HG03060 (cell line): Measurements from ENCODE around the gene RTF2.

Source experiments
- ATAC-seq: cut with Tn5 transposase; IDR thresholded peaks from one replicate; pipeline ENCODE4 v1.9.1; 2021; ENCODE audit warnings: low read depth, moderate number of reproducible peaks; ENCODE audit not compliant: unreplicated experiment

Gene RTF2

DNA sequence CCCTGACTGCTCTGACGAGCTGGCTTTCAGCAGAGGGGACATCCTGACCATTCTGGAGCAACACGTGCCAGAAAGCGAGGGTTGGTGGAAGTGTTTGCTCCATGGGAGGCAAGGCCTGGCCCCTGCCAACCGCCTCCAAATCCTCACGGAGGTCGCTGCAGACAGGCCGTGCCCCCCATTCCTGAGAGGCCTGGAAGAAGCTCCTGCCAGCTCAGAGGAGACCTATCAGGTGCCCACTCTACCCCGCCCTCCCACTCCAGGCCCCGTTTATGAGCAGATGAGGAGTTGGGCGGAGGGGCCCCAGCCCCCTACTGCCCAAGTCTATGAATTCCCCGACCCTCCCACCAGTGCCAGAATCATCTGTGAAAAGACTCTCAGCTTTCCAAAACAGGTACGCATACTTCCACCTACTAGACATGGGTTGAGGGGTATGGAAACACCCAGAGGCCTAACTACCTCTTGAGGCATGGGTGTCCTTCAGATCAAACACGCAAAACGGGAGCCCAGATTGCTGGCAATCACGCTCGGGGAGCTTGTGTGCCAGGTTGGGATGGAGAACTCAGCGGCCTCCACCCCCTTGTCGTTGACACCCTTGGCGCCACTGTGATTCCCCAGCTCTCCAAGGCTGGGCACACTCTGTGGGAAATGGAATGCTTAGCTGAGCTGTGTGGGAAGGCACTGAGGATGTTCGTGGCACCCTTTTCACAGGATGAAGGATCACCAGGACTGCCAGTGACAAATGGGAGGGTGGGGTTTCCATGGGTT, 31.0 kb upstream of the RTF2 start:
- no peak for ATAC-seq

DNA sequence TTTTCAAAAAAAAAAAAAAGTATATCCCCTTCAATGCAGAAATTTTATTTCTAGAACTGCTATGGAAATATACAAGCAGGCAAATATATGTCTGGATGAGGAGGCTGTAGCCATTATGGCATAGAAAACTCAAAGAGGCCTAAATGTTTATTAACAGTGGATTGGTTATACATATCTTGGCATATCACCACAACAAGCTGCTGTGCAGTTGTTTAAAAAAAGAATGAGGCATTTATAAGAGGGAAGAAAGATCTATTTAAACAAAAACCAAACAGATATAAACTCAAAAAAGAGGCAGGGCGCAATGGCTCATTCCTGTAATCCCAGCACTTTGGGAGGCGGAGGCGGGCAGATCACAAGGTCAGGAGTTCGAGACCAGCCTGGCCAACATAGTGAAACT, 30.1 kb upstream of the RTF2 start:
- ATAC-seq = no peak

DNA sequence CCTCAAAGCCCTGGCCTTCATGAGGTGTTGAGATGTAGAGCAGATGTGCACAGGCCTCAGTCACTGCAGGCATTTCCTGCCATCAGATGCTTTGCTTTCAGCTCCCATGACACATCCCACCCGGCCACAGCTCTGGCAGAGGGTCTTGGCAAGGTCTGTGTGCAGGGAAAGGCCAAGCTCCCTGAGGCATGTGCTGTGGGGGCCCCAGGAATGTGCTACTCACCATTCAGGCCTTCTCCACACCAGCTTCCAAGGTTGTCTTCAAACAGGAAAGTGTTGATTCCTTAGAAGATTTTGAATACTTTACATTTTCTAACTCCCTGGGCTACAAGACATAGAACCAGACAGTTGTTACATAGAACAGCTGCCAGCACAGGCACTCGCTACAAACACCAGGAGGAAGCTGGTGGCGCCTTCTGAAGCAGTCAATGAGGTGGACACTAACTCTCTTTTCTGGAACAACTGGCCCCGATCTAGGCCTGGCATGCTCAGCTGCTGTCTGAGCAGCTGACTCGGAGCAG, 28.6 kb upstream of the RTF2 start:
- no peak for ATAC-seq

DNA sequence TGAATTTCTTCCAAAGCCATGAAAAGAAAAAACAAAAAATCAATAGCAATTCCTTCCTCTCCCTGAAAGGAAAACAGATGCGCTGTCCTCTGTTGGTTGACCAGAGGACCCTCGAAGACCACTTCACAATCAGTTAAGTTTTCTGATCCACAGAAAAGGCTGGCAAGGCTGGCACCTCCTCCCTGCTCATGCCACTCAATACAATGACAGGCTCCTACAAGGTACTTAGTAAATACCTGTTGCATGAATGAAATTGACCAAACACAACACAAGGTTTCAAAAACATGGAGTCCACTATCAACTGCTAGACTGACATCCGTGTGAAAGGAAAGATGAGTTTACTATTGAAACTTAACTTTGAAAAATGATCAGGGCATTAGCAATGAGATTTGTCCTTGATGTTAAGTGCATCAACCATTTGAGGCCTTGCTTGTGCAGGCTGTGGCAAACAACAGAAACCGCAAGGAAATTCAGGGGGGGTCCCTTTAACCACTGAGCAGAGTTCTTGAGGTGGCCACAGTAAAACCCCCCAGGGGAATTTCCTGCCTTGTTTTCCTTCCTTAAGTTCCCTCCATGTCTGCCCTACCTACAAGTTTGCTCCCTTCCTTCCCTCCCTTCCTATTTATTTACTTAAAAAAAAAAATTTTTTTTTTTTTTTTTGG, 27.9 kb upstream of the RTF2 start:
- ATAC-seq = no peak

- ATAC-seq = no peak
Measured at GRCh38 chr20:56442389-56443365, 25.8 kb upstream of the RTF2 start.

DNA sequence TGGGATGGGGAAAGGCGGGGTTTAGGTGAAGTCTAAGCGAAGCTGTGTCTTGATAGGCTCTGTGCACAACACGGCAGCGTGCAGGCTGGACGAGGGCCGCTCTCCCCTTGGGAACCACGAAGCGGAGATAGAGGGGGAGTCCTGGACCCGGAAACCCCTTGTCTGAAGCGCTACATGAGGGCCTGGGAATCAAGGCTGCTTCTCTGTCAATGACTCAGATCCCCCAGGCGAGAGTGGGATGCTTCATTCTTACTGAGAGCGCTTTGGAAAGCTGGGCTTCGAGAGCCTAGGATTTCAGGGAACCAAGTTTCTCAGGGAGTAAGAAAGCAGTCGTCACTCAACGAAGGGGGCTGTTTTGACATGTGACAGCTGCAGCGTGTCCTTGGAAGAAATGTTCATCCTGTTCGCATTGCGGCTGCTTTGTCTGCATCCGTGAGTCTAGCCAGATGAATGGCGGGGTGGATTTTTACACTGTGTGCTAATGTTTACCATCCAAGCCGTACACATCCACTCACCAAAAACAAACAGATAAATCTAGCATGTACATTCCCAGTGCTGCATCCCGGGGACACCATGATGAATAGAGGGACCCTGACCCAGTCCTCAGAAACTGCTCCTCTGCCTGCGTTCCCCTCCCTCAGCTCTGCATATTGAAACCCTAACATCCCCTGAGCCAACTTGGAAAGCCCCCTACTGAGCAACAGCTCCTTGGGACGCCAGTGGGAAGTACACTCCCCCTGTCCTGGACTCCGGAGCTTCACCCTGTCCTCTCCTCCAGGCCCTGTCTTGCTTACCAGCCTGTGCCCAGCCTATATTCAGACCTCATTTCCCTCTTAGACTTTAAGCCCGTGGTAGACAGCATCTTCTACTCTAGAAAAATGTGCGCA, 24.5 kb upstream of the RTF2 start:
- ATAC-seq = no peak

DNA sequence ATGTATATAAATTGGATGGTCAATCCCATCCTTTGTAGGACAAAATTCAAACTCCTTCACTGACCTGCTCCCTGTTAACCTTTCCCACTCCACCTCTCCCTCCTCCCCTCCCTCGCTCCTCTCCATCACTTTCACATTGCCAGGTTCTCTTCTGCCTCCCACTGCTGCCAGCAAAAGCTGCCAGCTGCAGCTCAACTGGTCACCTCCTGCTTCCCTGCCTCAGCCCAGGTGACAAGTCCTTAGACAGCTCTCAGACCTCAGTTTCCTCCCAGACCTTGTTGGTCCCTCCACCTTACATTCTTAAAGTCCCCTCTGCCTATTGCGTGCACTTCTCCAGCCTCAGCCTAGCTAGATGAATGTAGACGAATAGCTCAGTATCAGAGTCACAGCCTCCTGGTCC, 23.3 kb upstream of the RTF2 start:
- no peak for ATAC-seq

DNA sequence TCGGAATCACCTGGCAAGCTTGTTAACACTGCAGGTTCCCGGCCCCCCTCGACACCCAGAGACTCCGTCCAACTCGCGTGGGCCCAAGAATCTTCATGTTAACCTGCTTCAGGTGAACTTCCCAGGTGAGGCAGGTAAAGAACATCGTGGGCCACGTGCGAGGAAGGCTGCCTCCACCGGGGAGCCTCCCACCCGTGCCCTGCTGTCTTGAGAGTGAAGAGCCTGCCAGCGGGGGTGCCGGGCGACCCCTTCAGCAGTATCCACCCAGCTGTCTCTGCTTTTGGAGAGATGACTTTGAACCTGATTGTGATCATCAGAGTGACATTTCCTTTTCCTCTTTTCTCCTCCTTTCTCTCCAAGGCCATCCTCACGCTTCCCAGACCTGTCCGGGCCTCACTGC, 22.9 kb upstream of the RTF2 start:
- no peak for ATAC-seq

GRCh38 chr20:56447227-56447626, 21.2 kb upstream of the RTF2 start:
- ATAC-seq = no peak

- no peak for ATAC-seq
Measured at GRCh38 chr20:56449459-56449858, 19.0 kb upstream of the RTF2 start.

DNA sequence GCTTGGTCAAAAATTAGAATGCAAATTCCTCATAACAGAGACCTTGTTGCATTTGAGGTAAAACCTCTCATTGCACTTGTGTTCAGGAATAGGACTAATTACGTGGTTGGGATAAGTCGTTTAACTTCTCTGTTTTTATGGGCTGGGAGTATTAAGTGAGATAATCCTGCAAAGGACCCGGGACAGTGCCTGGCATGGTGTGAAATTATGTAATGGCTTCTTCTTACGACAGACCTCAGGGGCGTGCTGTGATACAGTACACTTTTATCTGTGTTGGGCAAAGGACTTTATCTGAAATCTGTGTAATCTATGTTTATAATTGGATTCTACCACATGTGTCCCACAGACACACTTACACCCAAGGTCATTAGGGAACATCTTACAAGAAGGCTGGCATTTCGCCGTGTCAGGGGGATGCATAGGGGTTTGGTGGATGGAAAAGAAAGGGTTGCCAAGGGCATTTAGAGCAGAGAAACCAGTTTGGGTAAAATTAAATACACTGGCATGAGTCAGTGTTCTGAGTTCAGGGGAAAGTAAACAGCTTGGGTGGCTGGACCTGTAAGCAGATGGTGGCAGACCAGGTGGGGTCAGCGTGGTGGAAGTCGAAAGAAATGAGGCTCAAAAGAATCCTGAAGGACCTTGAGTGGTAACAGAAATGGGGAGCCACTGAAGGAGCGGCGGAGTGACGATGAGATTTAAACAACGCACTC, 17.2 kb upstream of the RTF2 start:
- ATAC-seq = no peak

DNA sequence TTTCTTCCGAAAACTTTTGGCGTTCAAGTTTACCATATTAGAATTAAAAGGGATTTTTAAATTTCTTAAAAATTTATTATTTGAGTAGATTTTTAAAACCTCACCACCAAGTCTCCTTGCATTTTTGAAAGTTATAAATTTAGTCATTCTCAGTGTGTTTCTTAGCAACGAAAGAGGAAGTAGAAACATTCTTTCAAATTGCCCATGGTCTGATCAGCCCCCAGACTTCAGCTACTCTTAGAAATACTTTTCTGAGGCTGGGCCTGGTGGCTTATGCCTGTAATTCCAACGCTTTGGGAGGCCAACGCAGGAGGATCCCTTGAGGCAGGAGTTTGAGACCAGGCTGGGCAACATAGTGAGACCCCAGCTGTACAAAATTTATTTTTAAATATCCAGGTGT, 15.1 kb upstream of the RTF2 start:
- ATAC-seq = no peak

GRCh38 chr20:56454754-56455153, 13.7 kb upstream of the RTF2 start:
- peak; percentile 80 for ATAC-seq

- ATAC-seq = no peak
Measured at GRCh38 chr20:56458206-56458821, 10.1 kb upstream of the RTF2 start.

DNA sequence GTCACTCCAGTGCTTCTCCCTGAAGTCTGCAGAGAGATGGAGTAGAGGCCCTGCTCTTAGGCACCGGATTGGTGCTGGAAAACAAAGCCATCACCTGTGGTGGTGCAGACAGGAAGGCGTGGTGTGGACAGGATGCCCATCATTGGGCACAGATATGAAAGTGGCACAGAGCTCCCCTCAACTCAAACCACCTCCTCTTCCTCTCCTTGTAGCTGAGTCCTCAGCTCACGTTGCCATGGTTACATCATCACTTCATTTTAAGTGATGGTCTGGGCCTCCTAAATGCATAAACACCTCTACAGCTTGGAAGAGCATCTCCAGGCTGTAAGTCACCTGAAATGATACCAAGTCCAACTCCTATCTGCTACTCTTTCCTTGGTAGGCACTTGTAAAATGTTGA, 8.0 kb upstream of the RTF2 start:
- no peak for ATAC-seq

GRCh38 chr20:56461576-56461975, 6.9 kb upstream of the RTF2 start:
- ATAC-seq = no peak

GRCh38 chr20:56463428-56463827, 5.0 kb upstream of the RTF2 start:
- ATAC-seq = no peak

- no peak for ATAC-seq
Measured at GRCh38 chr20:56465997-56466396, 2.4 kb upstream of the RTF2 start.

DNA sequence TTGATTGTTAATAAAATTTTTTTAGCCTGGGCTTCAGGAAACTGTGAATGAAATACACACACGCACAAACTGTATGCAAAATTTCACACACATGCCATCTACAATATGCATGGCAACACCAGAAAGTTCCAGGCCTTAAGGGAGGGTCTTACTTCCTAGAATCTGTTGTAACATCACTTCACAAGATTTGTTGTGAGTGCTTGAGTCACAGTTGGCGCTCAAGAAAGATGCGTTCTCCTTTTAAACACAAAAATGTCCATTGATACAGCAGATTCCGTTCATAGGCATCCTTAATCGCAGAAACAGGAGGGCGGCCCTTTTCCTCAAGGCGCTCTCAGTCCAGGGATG, 485 bp upstream of the RTF2 start:
- no peak for ATAC-seq
